GM18868 (cell line): ENCODE results near the gene SEC11A.
"Not testable (repeated sequence)": the region's sequence is repeated elsewhere in the genome, so short reads cannot be mapped to it uniquely, and the experiment has no call there.

Source experiments
- ATAC-seq: cut with Tn5 transposase; IDR thresholded peaks from one replicate; pipeline ENCODE4 v1.9.1; 2021; ENCODE audit warnings: mild to moderate bottlenecking, moderate library complexity; ENCODE audit not compliant: unreplicated experiment

SEC11A gene

GRCh38 chr15:84716036-84716732 is at the start of gene SEC11A:
Gene SEC11A, minus strand, starts transcription at chr15:84716139. Its CDS starts 64 bp downstream, at chr15:84716075.
- peak; percentile 95 for ATAC-seq

GRCh38 chr15:84765675-84766074 is 49.7 kb upstream of the SEC11A start:
- no peak for ATAC-seq

GRCh38 chr15:84764989-84765388 is 49.0 kb upstream of the SEC11A start:
- no peak for ATAC-seq

GRCh38 chr15:84764585-84764984 is 48.6 kb upstream of the SEC11A start:
- no peak for ATAC-seq

- ATAC-seq: no peak
Observed at GRCh38 chr15:84762840-84763572, 47.1 kb upstream of the SEC11A start.

DNA sequence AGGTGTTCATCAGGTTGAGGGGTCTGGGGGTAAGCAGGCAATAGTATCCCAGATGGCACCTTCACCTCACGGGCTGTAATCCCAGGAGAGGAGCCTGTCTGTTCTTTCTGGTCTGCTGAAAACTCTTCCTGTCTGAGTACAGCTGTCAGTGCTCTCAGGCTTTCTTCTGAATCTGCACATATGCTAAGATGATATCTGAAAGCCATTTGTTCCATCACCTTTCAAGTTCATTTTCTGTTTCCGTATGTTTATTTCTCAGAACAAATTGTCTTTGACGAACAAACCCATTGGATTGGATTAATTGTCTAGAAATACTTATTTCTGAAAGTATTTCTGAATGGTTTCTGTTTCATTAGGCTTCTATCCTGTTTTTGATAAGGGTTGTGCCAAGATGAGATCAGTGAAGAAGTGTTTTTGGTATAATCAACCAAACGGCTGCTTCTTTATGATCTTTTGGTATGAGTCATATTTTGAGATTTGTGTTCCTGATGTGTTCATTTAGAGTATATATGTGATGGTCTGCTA is 45.7 kb upstream of the SEC11A start:
- ATAC-seq: peak; percentile 55

- ATAC-seq: no peak
Observed at GRCh38 chr15:84760219-84760618, 44.3 kb upstream of the SEC11A start.

GRCh38 chr15:84759018-84759417 is 43.1 kb upstream of the SEC11A start:
- ATAC-seq: no peak

DNA sequence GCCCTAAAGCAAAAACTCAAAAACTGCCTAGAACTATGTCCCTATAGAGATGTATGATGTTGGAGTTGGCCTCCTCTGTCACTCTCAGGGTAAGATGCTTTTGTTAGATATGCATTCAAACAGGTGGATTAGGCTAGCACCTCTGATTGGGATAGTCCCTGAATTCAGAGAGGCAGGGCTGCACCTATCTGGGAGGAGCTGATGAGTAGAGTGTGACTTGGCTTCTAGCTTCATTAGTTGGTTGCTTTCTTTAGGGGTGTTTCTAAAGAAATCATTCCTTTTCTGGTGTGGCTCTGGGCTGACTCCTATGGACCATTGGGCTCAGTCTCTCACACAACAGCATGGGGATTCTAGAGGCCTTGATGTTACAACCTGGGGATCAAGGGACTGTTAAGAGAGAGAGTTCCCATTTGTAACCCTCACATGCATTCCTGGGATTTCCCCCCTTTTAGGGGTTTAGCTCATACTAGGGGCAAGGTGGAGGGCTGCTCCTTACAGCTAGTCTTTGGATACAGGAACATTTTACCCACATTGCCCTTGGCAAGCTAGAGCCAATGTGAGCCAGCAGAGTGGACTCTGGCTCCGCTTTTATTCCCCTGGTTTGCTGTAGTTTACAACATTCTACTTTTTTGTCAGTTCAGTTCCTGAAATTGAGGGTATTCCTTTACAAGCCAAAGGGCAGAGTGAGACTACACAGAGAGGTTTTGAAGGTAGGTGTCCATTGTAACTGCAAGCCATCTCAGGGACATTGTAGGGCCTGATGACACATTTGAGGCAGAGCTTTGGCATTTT is 40.0 kb upstream of the SEC11A start:
- ATAC-seq: no peak

- not testable (repeated sequence) for ATAC-seq
Observed at GRCh38 chr15:84754889-84755288, 39.0 kb upstream of the SEC11A start.

DNA sequence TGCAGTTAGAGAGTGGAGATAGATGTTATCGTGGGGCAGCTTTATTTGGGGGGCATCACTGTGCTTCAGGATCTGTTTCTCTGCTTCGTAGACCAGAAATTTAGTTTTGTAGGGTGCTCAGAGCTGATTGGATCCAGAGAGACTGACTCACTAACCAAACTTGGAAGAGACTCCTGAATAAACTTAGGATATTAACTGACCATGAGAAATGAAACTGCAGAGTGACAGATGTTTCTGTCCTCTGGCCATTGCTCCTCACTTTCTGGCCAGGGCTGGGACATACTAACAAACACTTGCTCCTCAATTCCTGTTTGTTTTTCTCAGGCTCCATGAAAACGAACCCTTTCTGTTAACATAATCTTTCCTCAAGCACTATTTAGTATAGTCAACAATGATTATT is 36.8 kb upstream of the SEC11A start:
- ATAC-seq: no peak

DNA sequence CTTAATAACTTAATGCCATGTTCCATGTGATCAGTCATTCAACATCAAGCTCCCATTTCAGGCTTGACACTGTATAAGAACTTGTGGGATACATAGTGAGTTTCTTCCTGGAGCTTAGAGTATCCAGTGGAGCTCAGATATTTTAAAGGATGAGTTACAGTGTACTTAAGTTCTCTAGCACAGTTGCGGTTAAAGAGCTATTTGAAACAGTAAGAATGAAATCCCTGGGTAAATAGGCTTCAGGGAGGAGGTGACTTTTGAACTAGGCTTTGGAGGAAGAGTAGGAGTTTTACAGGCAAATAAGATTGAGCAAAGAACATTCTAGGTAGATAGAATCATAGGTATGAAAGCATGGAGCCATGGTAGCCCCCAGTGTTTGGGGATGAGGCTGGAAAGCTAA is 36.3 kb upstream of the SEC11A start:
- ATAC-seq: no peak

GRCh38 chr15:84751721-84752120 is 35.8 kb upstream of the SEC11A start:
- not testable (repeated sequence) for ATAC-seq

- ATAC-seq: peak; percentile 44
Observed at GRCh38 chr15:84750583-84751092, 34.7 kb upstream of the SEC11A start.

GRCh38 chr15:84749111-84749991 is 33.4 kb upstream of the SEC11A start:
- ATAC-seq: no peak

- peak; percentile 47 for ATAC-seq
Observed at GRCh38 chr15:84748274-84749110, 32.6 kb upstream of the SEC11A start, which contains the start of gene ZNF592. Gene ZNF592, plus strand, starts transcription at chr15:84748592. Its CDS starts 34,084 bp downstream, at chr15:84782676.

GRCh38 chr15:84747416-84748273 is 31.7 kb upstream of the SEC11A start:
- peak; percentile 47 for ATAC-seq

DNA sequence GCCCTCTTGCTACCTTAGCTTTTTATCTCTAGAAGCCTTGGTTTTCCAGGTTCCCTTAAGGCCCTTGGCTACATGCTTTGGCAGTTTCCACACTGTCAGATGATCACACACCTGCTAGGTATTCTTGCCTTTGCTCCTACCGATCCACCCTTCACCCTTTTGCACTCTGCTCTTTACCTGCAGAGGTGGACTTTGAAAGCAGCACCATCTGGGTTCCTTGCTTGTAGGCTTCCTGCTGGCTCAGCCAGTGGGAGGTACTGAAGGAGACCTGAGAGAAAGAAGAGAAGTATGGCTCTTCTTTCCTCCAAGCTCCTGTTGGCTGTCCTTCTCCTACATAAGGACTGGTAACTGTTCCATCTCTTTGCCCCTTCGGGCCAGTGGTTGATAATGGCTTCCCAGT is 25.2 kb upstream of the SEC11A start:
- no peak for ATAC-seq
